A549 treated with GW870086 at 1 μM for 4 hours (cell line): Measurements from ENCODE around the gene KCNIP4. TPM values are rescaled to one million over a fixed set of nuclear protein-coding genes. Genes with fewer than 3 reads are reported as not detected.

Experiments used
- total RNA-seq: library from RNA; stranded (reverse); fragments of 200-300 nt; extraction: Qiagen RNA extraction; gene quantifications from 5 replicates; pipeline ENCODE4 v1.2.3, GENCODE V29; 2022; ENCODE audit warnings: low read depth

Gene KCNIP4
- total RNA-seq = not detected in 5 replicates

DNA sequence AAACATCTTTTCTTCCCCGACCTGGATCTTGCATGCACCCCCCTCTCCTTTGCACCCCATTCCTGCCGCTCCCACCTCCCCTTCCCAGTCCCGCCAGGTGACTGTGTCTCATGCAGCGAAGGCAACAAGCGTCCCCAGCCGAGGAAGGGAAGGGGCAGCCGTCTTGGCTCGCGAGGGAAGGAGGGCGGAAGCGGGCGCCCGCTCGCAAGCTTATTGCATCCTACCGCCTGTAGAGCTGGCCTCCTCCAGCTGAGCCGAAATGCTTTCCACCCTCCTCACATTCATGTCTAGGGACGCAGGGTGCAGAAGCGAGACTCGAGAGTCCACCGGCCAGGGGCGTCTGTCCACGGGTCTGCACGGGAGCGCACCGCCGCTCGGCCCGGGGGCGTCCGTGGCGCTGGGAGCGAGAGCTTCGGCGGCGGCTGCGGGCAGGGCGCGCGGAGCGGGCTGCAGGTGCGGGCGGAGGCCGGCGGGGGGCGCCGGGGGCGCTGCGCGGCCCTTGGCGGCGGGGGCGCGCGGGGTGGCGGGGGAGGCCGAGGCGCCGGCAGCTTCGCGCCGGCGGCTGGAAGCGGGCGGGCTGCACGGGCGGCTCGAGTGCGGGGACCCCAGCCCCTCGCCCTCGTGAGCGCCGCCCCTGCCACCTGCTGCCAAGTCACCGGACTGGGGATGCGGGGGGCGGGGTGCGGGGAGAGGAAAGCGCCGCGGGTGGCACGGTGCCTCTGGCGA, at the start of gene KCNIP4:
Gene KCNIP4 (minus strand): TSS at position 426 of the 726 bp plus-strand sequence.

DNA sequence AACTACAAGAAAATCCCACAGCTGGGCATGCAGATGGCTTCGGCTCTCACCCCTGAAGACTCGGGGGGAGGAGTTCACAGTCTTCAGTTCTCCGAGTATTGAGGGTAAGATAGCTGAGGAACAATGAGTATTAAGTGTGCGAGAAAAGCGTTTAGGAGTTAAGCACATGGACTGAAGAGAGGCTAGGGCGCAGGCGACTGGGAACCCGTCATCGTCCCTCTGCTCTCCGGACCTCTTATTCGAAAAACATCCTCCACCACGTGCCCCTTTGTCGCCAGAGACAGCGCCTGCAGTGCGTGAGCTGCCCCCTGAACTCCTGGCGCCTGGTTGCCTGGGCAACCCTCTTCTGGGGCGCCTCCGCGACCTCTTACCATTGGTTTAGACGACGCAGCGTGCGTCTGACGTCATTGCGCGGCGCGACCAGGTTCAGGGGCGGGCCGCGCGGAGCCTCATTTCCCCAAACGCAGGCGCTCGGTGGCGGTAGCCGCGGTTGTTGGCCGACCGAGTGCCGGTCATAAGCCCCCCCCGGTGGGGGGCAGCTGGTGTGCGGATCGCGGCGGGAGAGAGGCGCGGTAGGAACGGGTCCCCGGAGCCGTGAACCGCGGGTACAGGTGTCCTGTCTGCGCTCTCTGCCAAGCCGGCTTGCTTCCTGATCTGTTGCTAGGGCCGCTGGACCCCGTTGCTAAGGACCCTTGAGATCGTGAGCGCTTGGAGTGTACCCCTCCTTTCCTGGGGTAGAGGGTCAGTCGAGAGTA, 1248.4 kb downstream of the KCNIP4 start, which contains the start of gene PACRGL:
Gene PACRGL (plus strand): TSS at position 452 of the 755 bp plus-strand sequence. CDS start 4,024 bp downstream, outside the sequence.

